RWPE2 (cell line): ENCODE results near the gene DNAH9.
A peak's percentile ranks its signal among the peaks of the same experiment; 100 is the strongest.
"Not testable (repeated sequence)": the region's sequence is repeated elsewhere in the genome, so short reads cannot be mapped to it uniquely, and the experiment has no call there.

Source experiments
- ATAC-seq: fragments of 200-7000 bp; cut with Tn5 transposase; 3 replicates; pipeline ENCODE4 v1.9.1; 2021; ENCODE audit warnings: low read depth
- DNase-seq: peaks from one replicate; pipeline ENCODE4 v3.0.0-alpha.2; 2020; ENCODE audit warnings: low spot score
- H3K27ac ChIP-seq: fragments of 450-650 bp; 2 replicates; pipeline ENCODE4 v1.5.1; 2017; ENCODE audit warnings: mild to moderate bottlenecking; ENCODE audit not compliant: poor library complexity, severe bottlenecking
- H3K27me3 ChIP-seq: fragments of 250-450 bp; sonication (Bioruptor Pico); 2 replicates; pipeline ENCODE4 v1.5.1; 2021; ENCODE audit warnings: mild to moderate bottlenecking, moderate library complexity; ENCODE audit not compliant: insufficient read depth, poor library complexity, severe bottlenecking
- H3K36me3 ChIP-seq: fragments of 250-450 bp; sonication (Bioruptor Pico); 2 replicates; pipeline ENCODE4 v1.5.1; 2020; ENCODE audit warnings: low read depth, mild to moderate bottlenecking, moderate library complexity
- H3K4me1 ChIP-seq: fragments of 250-450 bp; sonication (Bioruptor Pico); 2 replicates; pipeline ENCODE4 v1.5.1; 2021; ENCODE audit warnings: mild to moderate bottlenecking, moderate library complexity; ENCODE audit not compliant: insufficient read depth, poor library complexity, severe bottlenecking
- H3K4me3 ChIP-seq: fragments of 250-450 bp; sonication (Bioruptor Pico); 2 replicates; pipeline ENCODE4 v1.5.1; 2021; ENCODE audit warnings: mild to moderate bottlenecking, moderate library complexity; ENCODE audit not compliant: severe bottlenecking
- H3K9me3 ChIP-seq: fragments of 250-450 bp; sonication (Bioruptor Pico); 2 replicates; pipeline ENCODE4 v1.5.1; 2021; ENCODE audit warnings: mild to moderate bottlenecking, moderate library complexity; ENCODE audit not compliant: severe bottlenecking
- TF ChIP-seq, protein P1 (sequence below): fragments of 450-650 bp; IDR thresholded peaks from one replicate; pipeline ENCODE4 v1.5.1; 2017; ENCODE audit warnings: mild to moderate bottlenecking, moderate library complexity; ENCODE audit not compliant: poor library complexity, severe bottlenecking

The DNAH9 gene

DNA sequence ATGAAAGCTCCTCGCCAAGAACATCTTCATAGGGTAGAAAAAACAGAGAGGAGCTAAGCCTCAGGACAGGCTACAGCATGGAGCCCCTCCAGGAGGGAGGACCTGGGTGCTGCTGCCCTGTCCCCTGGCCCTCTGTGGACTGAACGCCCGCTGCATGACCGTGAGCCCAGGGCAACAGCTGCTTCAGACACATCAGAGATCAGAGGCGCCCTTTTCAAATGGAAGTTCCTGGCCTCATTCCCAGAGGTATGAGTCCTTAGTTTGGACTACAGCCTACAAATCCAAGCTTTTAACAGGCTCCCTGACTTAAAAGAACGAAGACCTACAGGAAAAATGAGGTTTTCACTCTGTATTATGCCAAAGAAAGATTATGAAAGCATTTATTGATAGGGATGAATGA lies 350.5 kb downstream of the DNAH9 start:
- H3K27ac ChIP-seq = peak overlapping the region; percentile 73
- peaks cover 37% of the 10 kb centered on the region for H3K4me1 ChIP-seq
- ATAC-seq (peak; percentile 78), DNase-seq (no peak)
- H3K4me3 ChIP-seq = no peak overlapping the region
- peaks cover 6% of the 10 kb centered on the region for H3K9me3 ChIP-seq
- no peaks in the 10 kb centered on the region for H3K27me3 ChIP-seq
- H3K36me3 ChIP-seq = no peaks in the 10 kb centered on the region
- TF ChIP-seq, protein P1, sequence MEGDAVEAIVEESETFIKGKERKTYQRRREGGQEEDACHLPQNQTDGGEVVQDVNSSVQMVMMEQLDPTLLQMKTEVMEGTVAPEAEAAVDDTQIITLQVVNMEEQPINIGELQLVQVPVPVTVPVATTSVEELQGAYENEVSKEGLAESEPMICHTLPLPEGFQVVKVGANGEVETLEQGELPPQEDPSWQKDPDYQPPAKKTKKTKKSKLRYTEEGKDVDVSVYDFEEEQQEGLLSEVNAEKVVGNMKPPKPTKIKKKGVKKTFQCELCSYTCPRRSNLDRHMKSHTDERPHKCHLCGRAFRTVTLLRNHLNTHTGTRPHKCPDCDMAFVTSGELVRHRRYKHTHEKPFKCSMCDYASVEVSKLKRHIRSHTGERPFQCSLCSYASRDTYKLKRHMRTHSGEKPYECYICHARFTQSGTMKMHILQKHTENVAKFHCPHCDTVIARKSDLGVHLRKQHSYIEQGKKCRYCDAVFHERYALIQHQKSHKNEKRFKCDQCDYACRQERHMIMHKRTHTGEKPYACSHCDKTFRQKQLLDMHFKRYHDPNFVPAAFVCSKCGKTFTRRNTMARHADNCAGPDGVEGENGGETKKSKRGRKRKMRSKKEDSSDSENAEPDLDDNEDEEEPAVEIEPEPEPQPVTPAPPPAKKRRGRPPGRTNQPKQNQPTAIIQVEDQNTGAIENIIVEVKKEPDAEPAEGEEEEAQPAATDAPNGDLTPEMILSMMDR = no peak

DNA sequence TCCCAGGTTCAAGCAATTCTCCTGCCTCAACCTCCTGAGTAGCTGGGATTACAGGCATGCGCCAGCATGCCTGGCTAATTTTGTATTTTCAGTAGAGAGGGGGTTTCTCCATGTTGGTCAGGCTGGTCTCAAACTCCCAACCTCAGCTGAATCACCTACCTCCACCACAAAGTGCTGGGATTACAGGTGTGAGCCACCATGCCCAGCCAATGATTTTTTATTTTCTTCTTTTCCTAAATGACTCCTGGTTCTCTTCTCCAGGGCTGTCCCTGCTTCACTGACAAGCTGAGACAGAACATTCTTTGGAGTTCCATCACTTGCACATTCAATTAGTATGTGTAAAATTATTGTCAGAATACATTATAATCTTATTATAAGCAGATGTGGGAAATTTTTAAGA lies 351.3 kb downstream of the DNAH9 start:
- Histone ChIP-seq H3K4me1 (peaks cover 29% of the 10 kb centered on the region), H3K9me3 (peaks cover 13% of the 10 kb centered on the region), H3K27ac (peak overlapping the region; percentile 73)
- not testable (repeated sequence) for H3K4me3 ChIP-seq, DNase-seq, H3K27me3 ChIP-seq, ATAC-seq, H3K36me3 ChIP-seq

DNA sequence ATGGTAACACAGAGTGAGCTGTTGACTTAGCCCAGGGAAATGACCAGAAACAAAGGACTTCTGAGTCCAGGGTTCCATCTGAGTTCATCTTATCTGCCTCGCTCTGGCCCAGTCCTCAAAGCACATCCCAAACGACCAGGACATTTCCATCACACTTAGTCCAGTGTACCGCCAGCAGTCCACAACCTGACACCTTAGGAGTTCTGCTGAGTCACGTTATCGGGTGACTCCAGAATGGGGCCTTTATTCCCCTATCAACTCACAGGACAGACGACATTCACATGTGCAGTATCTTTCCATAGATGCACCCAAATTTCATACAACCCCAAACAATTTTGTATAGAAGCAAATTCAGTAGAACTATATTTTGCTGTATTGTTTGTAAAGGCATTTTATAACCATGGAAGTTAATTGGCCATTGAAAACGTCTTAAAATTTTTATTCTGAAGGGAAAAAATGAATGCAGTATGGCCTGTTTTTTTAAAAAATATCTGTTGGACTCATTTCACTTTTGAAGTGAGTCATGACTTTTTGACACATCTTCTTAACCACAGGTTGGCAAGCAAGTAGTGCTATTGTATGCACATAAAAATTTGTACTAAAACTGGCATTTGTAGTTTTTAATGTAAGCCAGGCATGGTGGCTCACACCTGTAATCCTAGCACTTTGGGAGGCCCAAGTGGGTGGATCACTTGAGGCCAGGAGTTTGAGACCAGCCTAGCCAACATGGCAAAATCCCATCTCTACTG lies 352.7 kb downstream of the DNAH9 start:
- DNase-seq (no peak), ATAC-seq (peak; percentile 24; the same call in 1 of the 3 replicates)
- TF ChIP-seq, protein P1 = no peak
- Histone ChIP-seq H3K4me3 (no peak overlapping the region), H3K27me3 (no peaks in the 10 kb centered on the region), H3K27ac (no peak overlapping the region), H3K36me3 (no peaks in the 10 kb centered on the region), H3K4me1 (peaks cover 22% of the 10 kb centered on the region), H3K9me3 (peaks cover 13% of the 10 kb centered on the region)

DNA sequence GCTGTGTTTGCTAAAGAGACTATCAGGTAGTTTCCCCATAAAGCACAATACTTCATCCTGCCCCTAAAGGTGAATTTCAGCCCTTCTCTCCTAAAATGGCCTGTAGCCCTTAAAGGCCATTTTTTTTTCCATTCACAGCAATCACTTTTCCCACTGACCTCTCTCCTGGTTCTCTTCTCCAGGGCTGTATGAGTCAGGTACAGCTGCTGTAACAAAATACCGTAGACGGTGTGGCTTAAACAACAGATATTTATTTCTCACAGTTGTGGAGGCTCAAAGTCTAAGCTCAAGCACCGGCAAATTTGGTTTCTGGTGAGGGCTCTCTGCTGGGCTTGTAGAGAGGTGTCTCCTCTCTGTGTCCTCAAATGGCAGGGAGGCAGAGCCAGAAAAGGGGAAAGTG lies 354.3 kb downstream of the DNAH9 start:
- no peaks in the 10 kb centered on the region for H3K27me3 ChIP-seq
- no peaks in the 10 kb centered on the region for H3K36me3 ChIP-seq
- TF ChIP-seq, protein P1 = no peak
- DNase-seq (no peak), ATAC-seq (no peak)
- H3K9me3 ChIP-seq = peaks cover 14% of the 10 kb centered on the region
- H3K27ac ChIP-seq = no peak overlapping the region
- H3K4me1 ChIP-seq = peaks cover 22% of the 10 kb centered on the region
- H3K4me3 ChIP-seq = no peak overlapping the region

DNA sequence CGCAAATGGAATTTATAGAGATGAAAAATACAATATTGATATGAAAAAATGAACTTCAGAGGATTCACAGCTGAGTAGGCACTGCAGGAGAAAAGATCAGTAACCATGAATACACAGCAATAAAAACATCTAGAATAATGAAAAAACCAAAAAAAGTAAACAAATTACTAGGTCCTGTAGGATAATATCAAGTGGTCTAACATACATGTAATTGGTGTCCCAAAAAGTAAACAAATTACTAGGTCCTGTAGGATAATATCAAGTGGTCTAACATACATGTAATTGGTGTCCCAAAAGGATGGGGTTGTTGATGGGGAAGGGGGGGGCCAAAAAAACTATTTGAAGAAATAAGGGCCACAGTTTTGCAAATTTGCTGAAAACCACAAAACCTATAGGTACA lies 355.7 kb downstream of the DNAH9 start:
- Histone ChIP-seq H3K4me1 (peaks cover 18% of the 10 kb centered on the region), H3K4me3 (no peak overlapping the region), H3K27ac (no peak overlapping the region), H3K9me3 (peaks cover 14% of the 10 kb centered on the region), H3K27me3 (no peaks in the 10 kb centered on the region), H3K36me3 (no peaks in the 10 kb centered on the region)
- TF ChIP-seq, protein P1 = no peak
- ATAC-seq (no peak), DNase-seq (no peak)
